Fibroblast of lung (primary cell): Measurements from ENCODE around the gene LYPLA2.

Experiments used
- EZH2 ChIP-seq: IDR thresholded peaks from 2 replicates; pipeline ENCODE4 v1.5.1; 2012; ENCODE audit warnings: low read length, control low read depth, mild to moderate bottlenecking; ENCODE audit errors: missing control alignments
- TF ChIP-seq, protein P1 (sequence below), 2 donors: IDR thresholded peaks in 1 of 2; conservative IDR thresholded peaks in 1 of 2; 1 replicate in 1 of 2; 2 replicates in 1 of 2; pipeline ENCODE4 v1.5.1; 2011 to 2012; ENCODE audit warnings: low read length in 2 of 2, control low read depth in 1 of 2, inconsistent platforms in 1 of 2, low read depth in 1 of 2, mild to moderate bottlenecking in 1 of 2

GRCh38 chr1:23772854-23773242 lies 18.1 kb upstream of the LYPLA2 start:
- TF ChIP-seq EZH2 = no peak
- TF ChIP-seq, protein P1, sequence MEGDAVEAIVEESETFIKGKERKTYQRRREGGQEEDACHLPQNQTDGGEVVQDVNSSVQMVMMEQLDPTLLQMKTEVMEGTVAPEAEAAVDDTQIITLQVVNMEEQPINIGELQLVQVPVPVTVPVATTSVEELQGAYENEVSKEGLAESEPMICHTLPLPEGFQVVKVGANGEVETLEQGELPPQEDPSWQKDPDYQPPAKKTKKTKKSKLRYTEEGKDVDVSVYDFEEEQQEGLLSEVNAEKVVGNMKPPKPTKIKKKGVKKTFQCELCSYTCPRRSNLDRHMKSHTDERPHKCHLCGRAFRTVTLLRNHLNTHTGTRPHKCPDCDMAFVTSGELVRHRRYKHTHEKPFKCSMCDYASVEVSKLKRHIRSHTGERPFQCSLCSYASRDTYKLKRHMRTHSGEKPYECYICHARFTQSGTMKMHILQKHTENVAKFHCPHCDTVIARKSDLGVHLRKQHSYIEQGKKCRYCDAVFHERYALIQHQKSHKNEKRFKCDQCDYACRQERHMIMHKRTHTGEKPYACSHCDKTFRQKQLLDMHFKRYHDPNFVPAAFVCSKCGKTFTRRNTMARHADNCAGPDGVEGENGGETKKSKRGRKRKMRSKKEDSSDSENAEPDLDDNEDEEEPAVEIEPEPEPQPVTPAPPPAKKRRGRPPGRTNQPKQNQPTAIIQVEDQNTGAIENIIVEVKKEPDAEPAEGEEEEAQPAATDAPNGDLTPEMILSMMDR (conservative IDR thresholded peaks at IDR 0.05 in 1 of 2, IDR thresholded peaks at IDR 0.05 in 1 of 2; ENCODE audit: low read depth in 1 of 2, low read length in 2 of 2) = no peak
